Activated CD4-positive, alpha-beta T cell treated with anti-CD3 and anti-CD28 coated beads, Interleukin-2, Interleukin-6, amounts not matched to agents 100 ng/mL and 50 ng/mL, durations not matched to agents 16 hours and 8 hours (primary cell): ENCODE results near the gene CCND2.

Experiments
- DNase-seq: peaks from one replicate; pipeline ENCODE4 v3.0.0-alpha.2; 2020

The CCND2 gene

GRCh38 chr12:4257442-4257841 is 16.1 kb upstream of the CCND2 start:
- DNase-seq: peak; percentile 10

- no peak for DNase-seq
Measured at GRCh38 chr12:4259099-4259498, 14.5 kb upstream of the CCND2 start.

GRCh38 chr12:4261655-4262054 is 11.9 kb upstream of the CCND2 start:
- DNase-seq: no peak

GRCh38 chr12:4265280-4265679 is 8.3 kb upstream of the CCND2 start:
- no peak for DNase-seq

GRCh38 chr12:4266990-4267389 is 6.6 kb upstream of the CCND2 start:
- DNase-seq: no peak

GRCh38 chr12:4267704-4268328 is 5.7 kb upstream of the CCND2 start:
- DNase-seq: no peak

GRCh38 chr12:4268329-4269181 is 5.0 kb upstream of the CCND2 start:
- peak; percentile 44 for DNase-seq

GRCh38 chr12:4269279-4269991 is 4.1 kb upstream of the CCND2 start:
- DNase-seq: peak; percentile 96

GRCh38 chr12:4270016-4270830 is 3.3 kb upstream of the CCND2 start:
- DNase-seq: peak; percentile 64

- peak; percentile 72 for DNase-seq
Measured at GRCh38 chr12:4270831-4271716, 2.5 kb upstream of the CCND2 start.

GRCh38 chr12:4271717-4272423 is 1.7 kb upstream of the CCND2 start:
- peak; percentile 95 for DNase-seq

- peak; percentile 88 for DNase-seq
Measured at GRCh38 chr12:4272424-4273272, 914 bp upstream of the CCND2 start.

- DNase-seq: no peak
Measured at GRCh38 chr12:4273273-4273651, 300 bp upstream of the CCND2 start.

GRCh38 chr12:4274396-4275015 is 944 bp downstream of the CCND2 start:
- DNase-seq: peak; percentile 44

GRCh38 chr12:4275016-4275869 is 1.7 kb downstream of the CCND2 start:
- no peak for DNase-seq

- DNase-seq: peak; percentile 38
Measured at GRCh38 chr12:4275870-4276301, 2.3 kb downstream of the CCND2 start.

GRCh38 chr12:4276524-4277204 is 3.1 kb downstream of the CCND2 start:
- DNase-seq: peak; percentile 95

- DNase-seq: no peak
Measured at GRCh38 chr12:4277205-4277543, 3.6 kb downstream of the CCND2 start.
